ENCODE measurements around the gene PGAP6. TPM values are rescaled to one million over a fixed set of nuclear protein-coding genes. Genes with fewer than 3 reads are reported as not detected.

Gene PGAP6, protein sequence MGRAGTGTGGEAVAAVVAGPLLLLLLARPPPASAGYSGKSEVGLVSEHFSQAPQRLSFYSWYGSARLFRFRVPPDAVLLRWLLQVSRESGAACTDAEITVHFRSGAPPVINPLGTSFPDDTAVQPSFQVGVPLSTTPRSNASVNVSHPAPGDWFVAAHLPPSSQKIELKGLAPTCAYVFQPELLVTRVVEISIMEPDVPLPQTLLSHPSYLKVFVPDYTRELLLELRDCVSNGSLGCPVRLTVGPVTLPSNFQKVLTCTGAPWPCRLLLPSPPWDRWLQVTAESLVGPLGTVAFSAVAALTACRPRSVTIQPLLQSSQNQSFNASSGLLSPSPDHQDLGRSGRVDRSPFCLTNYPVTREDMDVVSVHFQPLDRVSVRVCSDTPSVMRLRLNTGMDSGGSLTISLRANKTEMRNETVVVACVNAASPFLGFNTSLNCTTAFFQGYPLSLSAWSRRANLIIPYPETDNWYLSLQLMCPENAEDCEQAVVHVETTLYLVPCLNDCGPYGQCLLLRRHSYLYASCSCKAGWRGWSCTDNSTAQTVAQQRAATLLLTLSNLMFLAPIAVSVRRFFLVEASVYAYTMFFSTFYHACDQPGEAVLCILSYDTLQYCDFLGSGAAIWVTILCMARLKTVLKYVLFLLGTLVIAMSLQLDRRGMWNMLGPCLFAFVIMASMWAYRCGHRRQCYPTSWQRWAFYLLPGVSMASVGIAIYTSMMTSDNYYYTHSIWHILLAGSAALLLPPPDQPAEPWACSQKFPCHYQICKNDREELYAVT
- 25.1 and 44.4 TPM in 2 replicates for total RNA-seq (2014; rRNA removed; shearing (Covaris generic))

DNA sequence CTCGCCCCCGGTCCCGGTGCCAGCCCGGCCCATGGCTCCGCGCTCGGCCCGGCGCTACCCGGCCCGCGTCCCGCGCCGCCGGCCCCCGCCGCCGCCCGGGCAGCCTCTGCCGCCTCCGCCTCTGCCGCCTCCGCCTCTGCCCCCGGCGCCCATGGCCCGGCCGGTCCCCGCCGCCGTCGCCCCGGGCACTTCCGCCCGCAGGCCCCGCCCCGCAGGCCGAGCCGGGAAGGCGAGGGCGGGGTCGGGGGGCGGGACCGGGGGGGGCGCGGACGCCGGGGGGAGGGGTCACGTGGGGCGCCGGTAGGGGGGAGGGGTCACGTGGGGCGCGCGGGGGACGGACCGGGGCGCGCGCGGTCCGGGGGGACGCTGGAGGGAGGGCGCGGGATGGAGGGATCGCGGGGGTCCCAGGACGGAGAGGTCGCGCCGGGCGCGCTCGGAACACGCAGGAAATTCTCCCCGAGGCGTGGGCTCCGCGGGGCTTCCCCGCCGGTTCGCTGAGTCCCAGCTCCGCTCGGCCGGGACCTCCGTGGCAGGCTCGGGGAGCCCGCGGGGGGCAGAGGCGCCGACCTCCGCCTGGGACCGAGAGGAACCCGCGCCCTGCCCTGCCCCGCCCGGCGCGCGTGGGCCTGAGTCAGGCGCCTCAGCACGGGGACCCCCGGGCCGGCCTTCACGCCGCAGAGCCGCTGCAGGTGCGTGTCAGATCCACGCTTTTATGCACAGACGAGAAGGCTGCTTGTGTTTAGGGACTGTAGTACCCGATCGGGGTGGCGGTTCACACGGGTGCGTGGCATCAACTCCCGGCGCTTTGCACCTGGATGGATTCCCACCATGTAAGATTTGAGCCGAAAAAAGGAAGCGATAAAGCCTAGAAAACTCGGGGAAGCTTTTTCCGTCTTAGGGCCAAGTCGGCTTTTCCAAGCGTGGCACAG is at the start of gene PGAP6:
Gene PGAP6, minus strand, starts transcription at position 190 of the 929 bp plus-strand sequence. Its CDS starts 157 bp downstream, at position 33.

DNA sequence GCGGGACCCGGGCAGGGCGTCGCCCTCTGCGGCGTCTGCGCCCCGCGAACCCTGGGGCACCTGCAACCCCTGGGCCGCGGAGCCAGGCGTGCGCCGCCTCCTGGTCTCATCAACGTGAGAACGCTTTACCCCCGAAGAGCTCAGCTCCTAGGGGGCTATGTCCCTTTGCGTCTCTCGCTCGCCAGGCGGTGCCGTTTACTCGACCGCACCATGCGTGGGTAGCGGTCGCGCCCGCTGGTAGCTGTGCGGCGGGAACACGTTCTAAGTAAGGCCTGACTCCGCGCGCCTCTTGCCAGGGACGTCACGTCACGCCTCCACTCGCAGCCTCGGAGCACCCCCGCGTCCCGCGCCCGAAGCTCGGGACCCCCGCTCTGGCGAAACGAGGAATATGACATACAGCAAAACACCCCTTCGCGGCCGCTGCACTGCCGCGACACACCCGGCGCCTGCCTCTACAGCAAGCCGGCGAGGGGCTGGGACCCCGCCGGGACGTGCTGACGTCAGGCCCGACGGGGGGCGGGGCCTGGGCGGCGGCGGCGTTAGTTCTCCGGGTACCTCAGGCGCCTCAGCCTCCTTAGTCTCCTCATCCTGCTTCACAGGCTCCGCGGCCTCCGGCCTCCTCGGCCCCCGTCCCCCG is 43.4 kb upstream of the PGAP6 start, which contains the start of gene RAB11FIP3:
Gene RAB11FIP3, plus strand, starts transcription at position 568 of the 637 bp plus-strand sequence. CDS start 358 bp downstream, outside the sequence.

DNA sequence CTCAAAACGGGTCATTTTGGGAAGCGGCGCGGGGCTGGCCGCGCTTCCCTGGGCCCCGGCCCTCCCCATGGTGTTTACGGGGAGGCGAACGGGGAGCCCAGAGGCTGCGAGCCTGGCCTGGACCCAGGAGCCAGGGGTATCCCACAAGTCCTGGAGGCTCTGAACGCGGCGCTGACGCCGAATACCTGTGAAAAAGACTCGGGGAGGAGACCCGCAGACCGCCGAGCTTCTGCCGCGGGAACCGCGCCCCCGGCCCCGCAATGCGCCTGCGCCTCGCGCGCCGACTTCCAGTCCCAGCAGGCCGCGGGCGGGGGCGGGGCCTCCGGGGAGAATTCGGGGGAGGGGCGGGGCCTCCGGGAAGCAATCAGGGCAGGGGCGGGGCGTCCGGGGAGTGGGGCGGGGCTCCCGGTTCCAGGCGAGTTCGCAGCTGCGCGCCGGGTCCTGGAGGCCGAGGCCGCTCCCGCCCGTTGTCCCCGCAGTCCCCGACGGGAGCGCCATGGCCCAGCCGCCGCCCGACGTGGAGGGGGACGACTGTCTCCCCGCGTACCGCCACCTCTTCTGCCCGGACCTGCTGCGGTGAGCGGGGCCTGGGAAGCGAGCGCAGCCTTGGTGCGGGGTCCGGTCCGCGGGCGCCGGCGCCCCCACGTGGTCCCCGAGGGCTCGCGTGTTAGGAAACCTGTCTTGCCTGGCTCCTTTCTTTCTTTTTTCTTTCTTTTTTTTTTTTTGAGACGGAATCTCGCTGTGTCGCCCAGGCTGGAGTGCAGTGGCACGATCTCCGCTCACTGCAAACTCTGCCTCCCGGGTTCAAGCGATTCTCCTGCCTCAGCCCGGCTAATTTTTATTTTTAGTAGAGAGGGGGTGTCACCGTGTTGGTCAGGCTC is 19.9 kb upstream of the PGAP6 start, which contains the start of gene DECR2:
Gene DECR2, plus strand, starts transcription at position 418 of the 881 bp plus-strand sequence. Its CDS starts 79 bp downstream, at position 497.

DNA sequence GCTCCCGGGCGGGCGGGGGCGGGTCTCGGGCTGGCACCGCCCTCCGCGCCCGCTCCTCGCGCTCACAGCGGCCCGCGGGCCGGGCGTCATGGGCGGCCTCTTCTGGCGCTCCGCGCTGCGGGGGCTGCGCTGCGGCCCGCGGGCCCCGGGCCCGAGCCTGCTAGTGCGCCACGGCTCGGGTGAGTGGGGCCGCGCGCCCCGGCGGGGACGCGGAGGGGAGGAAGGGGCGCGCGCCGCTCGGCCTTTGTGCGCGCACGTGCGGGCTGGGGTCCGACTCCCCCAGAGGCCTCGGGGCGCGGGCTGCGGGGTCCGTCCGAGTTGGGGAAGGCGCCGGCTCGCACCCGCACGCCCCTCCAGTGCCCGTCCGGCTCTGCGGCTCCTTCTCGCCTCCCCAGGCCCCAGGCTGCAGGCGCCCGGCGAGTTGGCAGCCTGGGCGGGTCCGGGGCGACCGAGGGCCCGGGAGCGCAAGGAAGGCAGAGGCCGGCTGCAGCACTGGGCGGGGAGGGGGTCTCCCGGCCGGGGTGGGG is 15.4 kb upstream of the PGAP6 start, which contains the start of gene NME4:
Gene NME4, plus strand, starts transcription at position 65 of the 527 bp plus-strand sequence. Its CDS starts 24 bp downstream, at position 89.

DNA sequence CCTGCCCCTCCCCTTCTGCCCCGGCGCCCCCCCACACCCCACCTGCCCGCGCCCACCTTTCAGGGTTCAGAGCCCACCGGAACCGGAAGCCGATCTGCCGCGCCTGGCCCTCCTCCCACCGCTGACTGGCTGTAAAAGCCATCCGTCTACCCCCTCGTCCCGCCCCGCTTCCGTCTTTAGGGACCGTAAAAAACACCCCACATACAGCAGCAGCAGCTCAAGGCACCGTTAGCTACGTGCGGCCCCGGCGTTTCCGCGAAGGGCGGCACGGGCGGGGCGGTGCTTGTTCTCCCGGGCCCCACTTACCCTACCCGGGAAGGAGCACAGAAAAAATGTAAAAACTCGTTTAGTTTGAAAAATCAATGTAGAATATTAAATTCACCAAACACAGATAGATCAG is 11.3 kb downstream of the PGAP6 start, which contains the start of gene MRPL28:
Gene MRPL28, minus strand, starts transcription at position 96 of the 400 bp plus-strand sequence. CDS start 320 bp downstream, outside the sequence.

DNA sequence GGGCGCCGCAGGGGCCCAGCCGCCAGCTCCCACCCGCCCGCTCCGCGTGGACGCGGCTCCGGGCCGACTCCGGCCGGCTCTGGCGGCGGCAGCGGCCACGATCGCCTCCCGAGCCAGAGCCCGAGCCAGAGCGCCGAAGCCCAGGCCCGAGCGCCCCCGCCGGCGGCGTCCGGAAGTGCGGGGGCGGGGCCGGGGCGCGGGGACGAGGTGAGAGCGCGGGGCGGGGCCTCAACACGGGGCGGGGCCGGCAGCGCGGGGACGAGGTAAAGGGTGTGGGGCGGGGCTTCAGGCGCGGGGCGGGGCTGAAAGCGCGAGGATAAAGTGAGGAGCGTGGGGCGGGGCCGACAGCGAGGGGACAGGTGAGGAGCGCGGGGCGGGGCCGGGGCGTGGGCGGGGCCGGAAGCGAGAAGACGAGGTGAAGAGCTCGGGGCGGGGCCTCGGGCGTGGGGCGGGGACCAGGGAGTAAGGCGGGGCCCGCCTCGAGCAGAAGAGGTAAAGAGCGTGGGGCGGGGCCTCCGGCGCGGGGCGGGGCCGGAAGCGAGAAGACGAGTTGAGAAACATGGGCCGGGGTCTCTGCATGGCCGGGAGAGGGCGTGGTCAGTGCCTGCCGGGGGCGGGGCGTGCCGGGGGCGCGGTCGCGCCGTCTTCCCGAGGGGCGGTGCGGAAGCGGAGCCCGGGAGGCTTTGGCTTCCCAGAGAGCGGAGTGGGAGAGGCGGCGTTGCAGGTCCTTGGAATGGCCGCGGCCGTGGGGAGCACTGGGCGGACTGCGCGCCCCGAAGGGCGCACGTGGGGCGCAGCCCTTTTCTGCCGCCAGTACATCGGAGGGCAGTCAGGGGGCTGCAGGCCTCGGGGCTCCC is 29.0 kb downstream of the PGAP6 start, which contains the start of gene AXIN1:
Gene AXIN1, minus strand, starts transcription at position 177 of the 857 bp plus-strand sequence. CDS start 5,698 bp downstream, outside the sequence.

Other genes starting within 250 kb of the PGAP6 start
- gene NPRL3, start 243.3 kb downstream of the PGAP6 start, total RNA-seq (2014; rRNA removed; shearing (Covaris generic)): 13.2 and 14.9 TPM in 2 replicates
- gene HBZ, start 229.3 kb downstream of the PGAP6 start, total RNA-seq (2014; rRNA removed; shearing (Covaris generic)): not detected in 2 replicates
- gene HBM, start 216.0 kb downstream of the PGAP6 start, total RNA-seq (2014; rRNA removed; shearing (Covaris generic)): not detected in 2 replicates
- gene HBA2, start 209.1 kb downstream of the PGAP6 start, total RNA-seq (2014; rRNA removed; shearing (Covaris generic)): not detected in 2 replicates
- gene HBA1, start 205.3 kb downstream of the PGAP6 start, total RNA-seq (2014; rRNA removed; shearing (Covaris generic)): not detected in 2 replicates
- gene HBQ1, start 201.5 kb downstream of the PGAP6 start, total RNA-seq (2014; rRNA removed; shearing (Covaris generic)): not detected in 2 replicates
- 53.1 and 65.3 TPM in 2 replicates for gene LUC7L, start 152.5 kb downstream of the PGAP6 start, total RNA-seq (2014; rRNA removed; shearing (Covaris generic))
- gene FAM234A, start 147.2 kb downstream of the PGAP6 start, total RNA-seq (2014; rRNA removed; shearing (Covaris generic)): 58.9 and 70.9 TPM in 2 replicates
- 0.04 and 0.08 TPM in 2 replicates for gene RGS11, start 106.0 kb downstream of the PGAP6 start, total RNA-seq (2014; rRNA removed; shearing (Covaris generic))
- 3.2 and 4.5 TPM in 2 replicates for gene ARHGDIG, start 101.4 kb downstream of the PGAP6 start, total RNA-seq (2014; rRNA removed; shearing (Covaris generic))
- 0.41 and 0.88 TPM in 2 replicates for gene PDIA2, start 98.8 kb downstream of the PGAP6 start, total RNA-seq (2014; rRNA removed; shearing (Covaris generic))
- gene AXIN1, start 29.3 kb downstream of the PGAP6 start, total RNA-seq (2014; rRNA removed; shearing (Covaris generic)): 36.7 and 40.2 TPM in 2 replicates
- gene MRPL28, start 11.4 kb downstream of the PGAP6 start, total RNA-seq (2014; rRNA removed; shearing (Covaris generic)): 248 and 271 TPM in 2 replicates
- gene NME4, start 15.2 kb upstream of the PGAP6 start, total RNA-seq (2014; rRNA removed; shearing (Covaris generic)): 226 and 246 TPM in 2 replicates
- 18.3 and 25.2 TPM in 2 replicates for gene DECR2, start 19.9 kb upstream of the PGAP6 start, total RNA-seq (2014; rRNA removed; shearing (Covaris generic))
- 20.9 and 24.1 TPM in 2 replicates for gene RAB11FIP3, start 43.7 kb upstream of the PGAP6 start, total RNA-seq (2014; rRNA removed; shearing (Covaris generic))
- 53.1 and 58.8 TPM in 2 replicates for gene CAPN15, start 145.7 kb upstream of the PGAP6 start, total RNA-seq (2014; rRNA removed; shearing (Covaris generic))
- gene PRR35, start 178.4 kb upstream of the PGAP6 start, total RNA-seq (2014; rRNA removed; shearing (Covaris generic)): 0.16 TPM in 1 of 2 replicates, not detected in the other
- 0.11 and 0.56 TPM in 2 replicates for gene NHLRC4, start 185.0 kb upstream of the PGAP6 start, total RNA-seq (2014; rRNA removed; shearing (Covaris generic))
- 35.4 and 47.3 TPM in 2 replicates for gene PIGQ, start 188.0 kb upstream of the PGAP6 start, total RNA-seq (2014; rRNA removed; shearing (Covaris generic))
- 15.6 and 17.4 TPM in 2 replicates for gene RAB40C, start 208.1 kb upstream of the PGAP6 start, total RNA-seq (2014; rRNA removed; shearing (Covaris generic))
- gene WFIKKN1, start 249.0 kb upstream of the PGAP6 start, total RNA-seq (2014; rRNA removed; shearing (Covaris generic)): 0.04 TPM in 1 of 2 replicates, not detected in the other